Panc1 (cell line): Measurements from ENCODE around the gene DLG5. TPM values are rescaled to one million over a fixed set of nuclear protein-coding genes. Genes with fewer than 3 reads are reported as not detected.

Experiments used
- ATAC-seq: fragments of 200-7000 bp; cut with Tn5 transposase; 2 replicates; pipeline ENCODE4 v1.9.1; 2020; ENCODE audit warnings: mild to moderate bottlenecking, moderate library complexity
- BruUV-seq: library from RNA; stranded (reverse); fragments of 400-500 nt; replicated peaks from 2 replicates; lab custom pipeline; 2021; lab: Mats Ljungman, UMichigan
- CTCF ChIA-PET: fragments of 300-600 bp; sonication (Branson Sonifier 250); formaldehyde crosslinking; loops from one replicate; lab custom pipeline; 2022; ENCODE audit warnings: antibody characterized with exemption; lab: Charles Lee
- POLR2A ChIA-PET: fragments of 300-600 bp; sonication (Branson Sonifier 250); formaldehyde crosslinking; loops from one replicate; lab custom pipeline; 2022; ENCODE audit warnings: antibody characterized with exemption; lab: Charles Lee
- DNase-seq: peaks from one replicate; pipeline ENCODE4 v3.0.0-alpha.2; 2010; ENCODE audit warnings: low read depth, low spot score
- H3K27ac ChIP-seq: 2 replicates; pipeline ENCODE4 v1.5.1; 2011; ENCODE audit warnings: mild to moderate bottlenecking, low read length, inconsistent platforms
- H3K27me3 ChIP-seq: fragments of 200-500 bp; sonication (Bioruptor generic); 2 replicates; pipeline ENCODE4 v1.6.0; 2014; ENCODE audit warnings: low read length, inconsistent platforms; ENCODE audit not compliant: control insufficient read depth, insufficient read depth
- H3K36me3 ChIP-seq: fragments of 200-500 bp; sonication (Bioruptor generic); 2 replicates; pipeline ENCODE4 v1.5.1; 2014; ENCODE audit warnings: inconsistent platforms, mild to moderate bottlenecking, low read length, moderate library complexity; ENCODE audit not compliant: control insufficient read depth, insufficient read depth
- H3K4me1 ChIP-seq: 2 replicates; pipeline ENCODE4 v1.5.1; 2011; ENCODE audit warnings: inconsistent platforms, mild to moderate bottlenecking, low read length, moderate library complexity; ENCODE audit not compliant: control insufficient read depth, insufficient read depth
- H3K4me3 ChIP-seq, 2 experiments: 2 replicates each; pipeline ENCODE4 v1.5.1; 2011 to 2012; ENCODE audit warnings: low read depth in 2 of 2, low read length in 2 of 2, mild to moderate bottlenecking in 2 of 2, inconsistent platforms in 1 of 2, moderate library complexity in 1 of 2
- H3K9me3 ChIP-seq: fragments of 200-500 bp; sonication (Bioruptor generic); 2 replicates; pipeline ENCODE4 v1.5.1; 2014; ENCODE audit warnings: low read depth, mild to moderate bottlenecking, inconsistent platforms, low read length, moderate library complexity; ENCODE audit not compliant: control insufficient read depth, insufficient read depth
- CTCF ChIP-seq: fragments of 450-650 bp; IDR thresholded peaks from 2 replicates; pipeline ENCODE4 v1.5.1; 2017; ENCODE audit warnings: mild to moderate bottlenecking
- POLR2AphosphoS5 ChIP-seq: IDR thresholded peaks from 2 replicates; pipeline ENCODE4 v1.6.1; 2012; ENCODE audit warnings: mild to moderate bottlenecking, low read depth, low read length, moderate library complexity
- REST ChIP-seq, 2 experiments: IDR thresholded peaks; 2 replicates each; pipeline ENCODE4 v1.6.1; 2011 to 2012; ENCODE audit warnings: low read depth in 2 of 2, control low read depth in 1 of 2, low read length in 1 of 2, mild to moderate bottlenecking in 1 of 2, moderate library complexity in 1 of 2; ENCODE audit not compliant: insufficient read depth in 1 of 2
- SIN3A ChIP-seq: IDR thresholded peaks from 2 replicates; pipeline ENCODE4 v1.6.1; 2012; ENCODE audit warnings: low read depth, mild to moderate bottlenecking, low read length, moderate library complexity, borderline replicate concordance; ENCODE audit not compliant: insufficient read depth
- TCF7L2 ChIP-seq: IDR thresholded peaks from 2 replicates; pipeline ENCODE4 v1.6.1; 2011; ENCODE audit warnings: mild to moderate bottlenecking, low read depth, low read length, inconsistent platforms
- in situ Hi-C: cut with HindIII; loops from 2 replicates; pipeline ENCODE4 v1.10.0; 2016; ENCODE audit warnings: low sequenced_read_pairs, low pct_unique_long_range_greater_than_20kb
- intact Hi-C: fragments of 100-400 bp; cut with micrococcal nuclease; formaldehyde crosslinking; loops from one replicate; pipeline ENCODE4 v1.10.0; 2022; ENCODE audit not compliant: unreplicated experiment
- total RNA-seq: library from RNA; stranded (reverse); gene quantifications from one replicate; pipeline ENCODE4 v1.2.1, GENCODE V29; 2021; ENCODE audit not compliant: unreplicated experiment

The DLG5 gene
- total RNA-seq, 1 experiment from 2014 or later: 85.6 TPM

GRCh38 chr10:77793831-77794230 is 132.7 kb downstream of the DLG5 start:
- no peak; the same call in 1 of the 2 replicates for ATAC-seq
- Histone ChIP-seq H3K36me3 (peaks cover 6% of the 10 kb centered on the region; the same call in 1 of the 2 replicates), H3K27me3 (no peaks in the 10 kb centered on the region), H3K4me1 (no peaks in the 10 kb centered on the region), H3K4me3 (no peak overlapping the region), H3K9me3 (no peaks in the 10 kb centered on the region), H3K27ac (no peak overlapping the region)
- POLR2A ChIA-PET: no interaction called here
- in situ Hi-C loops: no loop called here
- no peak for DNase-seq
- no TSS peak for BruUV-seq
- CTCF ChIA-PET: no interaction called here
- TF ChIP-seq POLR2AphosphoS5 (no peak), CTCF (no peak), TCF7L2 (no peak), REST (IDR thresholded peaks at IDR 0.05; ENCODE audit: insufficient read depth in 1 of 2, low read depth in 2 of 2, low read length in 1 of 2) (no peak), SIN3A (no peak)
- intact Hi-C loops: no loop called here

GRCh38 chr10:77792155-77792554 is 134.4 kb downstream of the DLG5 start:
- TF ChIP-seq REST (IDR thresholded peaks at IDR 0.05; ENCODE audit: insufficient read depth in 1 of 2, low read depth in 2 of 2, low read length in 1 of 2) (no peak), POLR2AphosphoS5 (no peak), SIN3A (no peak), CTCF (no peak), TCF7L2 (no peak)

More at GRCh38 chr10:77792155-77792554, 134.4 kb downstream of the DLG5 start:
- POLR2A ChIA-PET: no interaction called here
- Histone ChIP-seq H3K4me3 (no peak overlapping the region), H3K36me3 (peaks cover 5% of the 10 kb centered on the region; the same call in 1 of the 2 replicates), H3K9me3 (no peaks in the 10 kb centered on the region), H3K27ac (no peak overlapping the region), H3K4me1 (no peaks in the 10 kb centered on the region), H3K27me3 (no peaks in the 10 kb centered on the region)
- no peak for DNase-seq
- intact Hi-C loops: no loop called here
- BruUV-seq: no TSS peak
- no peak for ATAC-seq
- CTCF ChIA-PET: no interaction called here
- in situ Hi-C loops: no loop called here
